SKM-1 treated with dmso at 0.1 percent for 144 hours (cell line): Measurements from ENCODE around the gene PRICKLE1.

Source experiments
- DNase-seq: peaks from one replicate; lab custom pipeline; 2025; ENCODE audit not compliant: unreplicated experiment; lab: John Stamatoyannopoulos, UW

PRICKLE1 gene

DNA sequence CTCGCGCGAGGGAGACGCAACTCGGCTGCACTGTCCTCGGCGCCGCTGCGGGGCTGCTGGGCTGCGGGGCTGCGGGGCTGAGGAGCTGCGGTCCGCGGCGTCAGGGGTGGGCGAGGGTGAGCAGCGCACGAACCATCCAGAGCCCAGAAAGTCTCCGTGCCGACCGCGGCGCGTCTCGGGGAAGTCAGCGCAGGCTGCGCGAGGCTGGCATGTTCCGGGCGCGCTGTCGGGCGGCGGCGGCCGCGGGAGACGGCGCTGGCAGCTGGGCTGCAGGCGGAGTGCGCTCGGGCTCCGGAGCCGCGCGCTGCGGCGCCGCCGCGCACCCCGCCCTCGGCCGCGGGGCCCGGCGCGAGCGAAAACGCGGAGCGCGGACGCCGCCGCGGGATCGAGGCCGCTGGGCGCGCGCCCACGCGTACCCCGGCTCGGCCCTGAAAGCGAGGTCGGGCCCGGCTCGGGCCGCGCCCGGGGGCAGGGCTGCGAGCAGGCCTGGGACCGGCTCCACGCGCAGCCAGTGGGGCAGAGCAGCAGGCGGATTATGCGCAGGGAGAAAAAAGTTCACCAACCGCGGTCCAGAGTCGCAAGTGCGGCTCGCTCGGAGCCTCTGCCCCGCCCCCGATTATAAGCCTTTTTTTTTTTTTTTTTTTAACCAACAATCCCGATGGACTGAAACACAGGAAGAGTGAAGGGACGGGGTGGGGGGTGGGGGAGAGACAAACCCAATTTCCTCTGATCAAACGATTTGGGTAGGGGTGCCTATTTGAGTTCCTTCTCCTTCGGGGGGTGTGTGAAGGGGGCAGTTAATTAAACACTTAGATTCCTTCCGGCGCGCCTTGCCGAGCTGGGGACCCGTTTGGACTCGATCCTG is at the start of gene PRICKLE1:
Gene PRICKLE1 (minus strand): TSS at position 282 of the 865 bp plus-strand sequence. CDS start 117,230 bp downstream, outside the sequence.
- DNase-seq, result no peak

DNA sequence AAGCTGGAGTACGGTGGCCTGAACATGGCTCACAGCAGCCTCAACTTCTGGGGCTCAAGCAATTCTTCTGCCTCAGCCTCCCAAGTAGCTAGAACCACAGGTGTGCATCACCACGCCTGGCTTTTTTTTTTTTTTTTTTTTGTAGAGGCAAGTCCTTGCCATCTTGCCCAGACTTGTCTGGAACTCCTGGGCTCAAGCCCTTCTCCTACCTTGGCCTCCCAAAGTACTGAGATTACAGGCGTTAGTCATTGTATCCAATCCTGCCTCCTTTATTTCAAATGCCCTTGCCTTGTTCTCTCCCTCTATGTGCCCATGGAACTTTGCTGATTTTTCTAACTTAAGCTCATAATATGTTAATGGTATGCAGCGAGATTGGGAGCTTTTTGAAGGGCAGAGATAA is 49.2 kb upstream of the PRICKLE1 start:
- no peak for DNase-seq

DNA sequence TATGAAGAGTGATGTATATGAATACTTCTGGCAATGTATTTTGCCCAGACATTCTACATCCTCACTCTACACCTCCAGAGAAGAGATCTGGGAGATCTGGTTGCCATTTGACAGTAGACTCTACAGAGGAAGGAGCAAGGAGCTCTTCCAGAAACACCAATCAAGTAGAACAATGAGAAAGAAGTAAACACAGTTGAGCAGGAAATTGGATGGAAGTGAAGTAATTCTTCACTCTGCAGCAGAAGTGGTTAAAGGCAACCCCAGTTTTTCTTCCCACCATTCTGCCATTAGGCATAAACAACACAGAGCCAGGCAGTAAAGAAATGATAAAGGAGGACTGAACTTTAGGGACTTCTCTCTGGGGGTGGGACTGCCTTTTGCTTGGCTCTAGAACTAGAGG is 48.5 kb upstream of the PRICKLE1 start:
- no peak for DNase-seq

DNA sequence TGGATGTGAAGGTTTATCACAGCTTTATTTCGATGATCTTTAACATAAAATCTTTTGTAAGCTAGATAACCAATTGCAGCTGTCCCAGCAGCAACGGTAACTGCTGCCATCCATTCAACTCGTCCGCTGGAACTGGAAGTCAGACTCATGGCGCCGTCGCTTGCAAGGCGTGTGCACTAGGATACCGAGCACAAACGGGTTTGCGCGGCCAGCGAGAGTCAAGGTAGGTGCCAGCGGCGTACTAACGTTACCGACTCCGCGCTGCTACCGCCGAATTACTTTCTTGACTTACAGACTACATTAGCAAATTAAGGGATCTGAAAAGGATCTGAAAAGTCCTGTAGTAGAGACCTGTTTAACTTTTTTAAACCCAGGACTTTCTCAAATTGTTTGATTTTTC is 47.4 kb upstream of the PRICKLE1 start:
- no peak for DNase-seq

DNA sequence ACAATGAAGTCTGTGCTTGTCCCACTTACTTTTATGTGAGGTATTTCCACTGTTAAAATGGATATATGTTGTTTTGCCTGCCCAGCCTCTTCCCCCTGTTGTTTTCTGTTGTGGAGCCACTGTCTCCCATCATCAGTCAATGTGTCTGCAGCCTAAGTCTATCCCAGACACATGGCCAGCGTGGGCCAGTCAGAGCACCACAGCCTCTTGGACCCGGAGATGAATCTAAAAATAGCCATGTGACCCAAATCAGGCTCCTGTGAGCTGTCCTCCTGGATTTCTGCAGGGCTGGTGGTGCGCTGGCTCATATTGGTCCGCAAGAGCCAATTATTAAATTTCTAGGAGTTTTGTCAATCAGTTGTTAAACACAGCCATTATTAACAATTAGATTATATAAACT is 44.0 kb upstream of the PRICKLE1 start:
- no peak for DNase-seq

DNA sequence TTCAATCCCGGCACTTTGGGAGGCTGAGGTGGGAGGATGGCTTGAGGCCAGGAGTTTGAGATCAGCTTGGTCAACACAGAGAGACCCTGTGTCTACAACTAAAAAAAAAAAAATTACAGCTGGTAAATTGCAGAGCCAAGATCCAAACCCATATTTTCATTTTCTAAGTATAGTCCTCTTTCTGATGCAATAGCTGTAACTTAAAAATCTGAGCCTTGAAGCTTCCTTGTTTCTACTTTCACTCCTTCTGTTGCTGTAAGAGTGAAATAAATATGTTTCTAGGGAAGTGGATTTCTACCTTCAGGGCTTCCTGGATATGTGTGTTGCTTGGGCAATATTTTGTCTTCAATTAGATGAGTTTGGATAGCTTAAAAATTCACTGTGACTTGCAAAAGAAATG is 42.0 kb upstream of the PRICKLE1 start:
- DNase-seq, result peak; percentile 74

DNA sequence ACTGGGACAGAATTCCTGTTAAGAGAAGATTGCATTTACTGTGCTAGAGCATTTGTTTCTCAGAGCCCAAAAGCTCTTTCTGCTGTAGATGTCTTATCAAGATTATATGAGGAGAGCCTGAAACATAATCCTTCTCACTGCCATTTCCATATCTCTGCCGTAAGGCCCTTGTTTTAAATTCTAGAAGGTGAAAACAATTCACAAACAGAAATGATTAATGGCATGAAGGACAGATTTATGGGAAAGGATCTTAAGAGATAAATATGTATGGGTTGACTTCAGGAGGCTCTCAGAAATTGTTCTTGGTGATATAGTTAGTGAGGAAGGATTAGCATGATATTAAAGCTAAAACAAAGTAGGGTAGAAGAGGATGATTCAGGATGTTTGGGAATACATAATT is 40.8 kb upstream of the PRICKLE1 start:
- no peak for DNase-seq

DNA sequence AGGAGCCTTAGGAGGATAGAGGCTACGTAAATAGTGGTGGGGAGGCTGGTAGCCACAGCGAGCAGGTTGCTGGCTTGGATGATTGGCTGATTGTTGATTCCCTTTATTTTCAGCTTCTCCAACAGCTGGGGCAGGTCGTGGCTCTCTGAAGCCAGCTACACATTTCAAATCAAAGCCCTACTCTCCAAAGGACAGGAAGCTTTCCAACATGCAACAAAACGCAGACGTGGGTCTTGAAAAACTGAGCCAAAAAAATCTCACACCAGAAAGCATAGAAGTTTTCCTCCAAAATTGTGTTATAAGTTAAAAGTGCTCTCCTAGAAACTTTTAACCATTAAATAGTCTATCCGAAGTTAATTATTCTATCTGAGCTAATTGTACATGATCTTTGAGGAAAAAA is 37.6 kb upstream of the PRICKLE1 start:
- no peak for DNase-seq

DNA sequence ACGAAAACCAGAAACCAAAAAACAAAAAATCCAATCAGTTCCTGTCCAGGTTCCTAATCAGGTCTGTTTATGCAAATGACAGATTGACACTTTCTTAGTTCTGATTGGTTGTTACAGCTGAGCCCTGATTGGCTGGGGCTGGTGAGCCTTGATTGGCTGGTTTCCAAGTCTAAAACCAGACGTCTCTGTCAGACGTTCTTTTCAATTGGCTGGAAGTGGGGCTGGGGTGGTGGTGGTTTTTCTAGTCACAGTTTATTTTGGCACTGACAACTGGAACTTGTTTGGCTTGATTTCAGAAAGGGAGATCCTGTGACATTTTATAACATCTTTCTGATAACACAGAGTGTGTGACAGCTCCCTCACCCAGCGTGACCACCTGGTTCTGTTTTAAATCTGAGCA is 36.1 kb upstream of the PRICKLE1 start:
- no peak for DNase-seq

DNA sequence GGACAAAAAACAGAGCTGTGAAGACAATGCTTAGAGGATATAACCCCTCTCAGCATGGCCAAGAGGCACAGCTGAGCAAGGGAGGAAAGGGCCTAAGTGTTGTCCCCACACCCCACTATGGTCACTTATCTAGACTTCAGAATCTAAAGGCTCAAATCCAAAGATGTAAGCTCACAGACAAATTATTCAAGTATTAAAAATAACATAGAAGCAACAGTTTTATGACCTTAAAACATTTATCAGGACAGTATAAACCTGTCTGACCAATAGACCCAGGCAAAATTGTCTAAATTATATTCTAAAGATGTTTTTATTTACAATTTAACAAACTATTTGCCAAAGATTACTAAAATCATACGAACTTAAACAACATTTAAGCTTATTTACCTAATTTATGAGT is 28.1 kb upstream of the PRICKLE1 start:
- no peak for DNase-seq

DNA sequence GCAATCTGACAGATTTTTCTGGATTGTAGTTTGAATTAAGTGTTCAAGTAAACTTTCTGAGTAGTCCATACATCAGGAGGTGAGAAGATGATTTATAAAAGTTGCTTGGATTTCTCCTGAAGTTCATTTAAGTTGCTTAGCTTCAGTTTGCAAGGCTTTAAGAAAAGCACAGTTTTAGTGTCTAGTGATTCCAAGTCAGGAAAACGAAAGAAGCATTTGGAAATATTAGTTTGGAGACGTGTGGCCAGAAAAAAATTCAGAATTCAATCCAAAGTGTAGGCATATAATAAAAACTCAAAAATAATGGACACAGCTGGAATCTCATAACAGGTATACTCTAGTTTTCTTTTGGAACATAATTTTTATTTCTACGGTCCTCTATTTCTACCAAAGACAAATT is 25.5 kb upstream of the PRICKLE1 start:
- DNase-seq, result no peak

DNA sequence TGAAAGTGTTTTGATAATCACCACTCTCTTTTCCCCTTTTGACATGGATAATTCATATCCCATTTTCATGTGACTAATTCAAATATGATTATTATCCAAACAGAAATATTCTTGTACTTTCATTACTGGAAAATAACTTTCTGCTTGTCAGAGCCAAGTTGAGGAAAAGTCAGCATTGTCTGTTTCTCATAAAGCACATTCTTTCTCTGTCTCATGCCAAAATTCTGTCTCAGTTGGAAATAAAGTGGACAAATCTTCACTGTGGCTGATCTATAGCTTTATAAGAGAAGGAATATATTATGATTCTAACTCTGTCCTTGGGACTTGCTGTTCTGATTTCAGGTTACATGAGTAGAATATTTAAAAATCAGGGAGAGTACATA is 22.7 kb upstream of the PRICKLE1 start:
- DNase-seq, result no peak

DNA sequence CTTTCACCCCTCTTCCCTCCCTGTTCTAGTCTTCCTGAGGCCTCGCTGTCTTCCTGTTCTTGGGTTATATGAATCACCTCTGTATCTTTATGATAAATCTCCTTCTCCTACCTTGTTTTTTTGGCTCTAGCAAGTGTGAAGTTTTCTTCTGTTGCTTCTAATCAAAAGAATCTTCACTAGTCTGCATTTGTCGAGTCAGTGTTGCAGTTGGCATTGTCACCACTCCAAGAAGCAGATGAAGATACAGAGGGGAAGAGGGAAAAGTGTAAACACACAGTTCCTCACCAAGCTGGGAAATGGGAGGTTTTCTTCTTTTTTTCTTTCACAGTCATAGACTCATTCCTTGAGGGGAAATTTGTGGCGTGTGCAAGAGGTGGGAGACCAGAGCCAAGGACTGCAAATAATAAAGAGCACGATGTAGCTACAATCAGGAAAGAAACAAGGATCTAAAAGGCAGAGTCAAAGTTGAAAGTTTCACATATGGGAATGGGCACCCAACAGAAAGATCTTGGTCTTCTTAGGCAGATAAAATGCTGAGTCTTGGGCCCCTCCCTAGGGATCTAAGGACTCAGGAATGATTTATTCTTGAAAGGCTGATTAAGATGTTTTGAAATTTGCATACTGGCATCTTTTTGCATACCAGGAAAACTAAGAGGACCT is 22.2 kb upstream of the PRICKLE1 start:
- DNase-seq, result no peak

DNA sequence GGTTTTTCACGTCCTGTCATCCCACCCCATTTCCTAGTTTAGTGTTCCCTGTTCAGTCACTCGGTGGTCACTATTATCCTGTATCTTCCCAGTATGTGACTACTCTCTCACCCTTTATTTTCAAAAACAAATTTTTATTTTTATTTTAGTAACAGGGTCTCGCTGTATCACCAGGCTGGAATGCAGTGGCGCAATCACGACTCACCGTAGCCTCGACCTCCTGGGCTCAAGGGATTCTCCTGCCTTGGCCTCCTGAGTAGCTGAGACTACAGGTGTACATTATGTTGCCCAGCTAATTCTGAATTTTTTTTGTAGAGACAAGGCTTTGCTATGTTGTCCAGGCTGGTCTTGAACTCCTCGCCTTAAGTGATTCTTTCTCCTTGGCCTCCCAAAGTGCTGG is 20.1 kb upstream of the PRICKLE1 start:
- DNase-seq, result no peak

DNA sequence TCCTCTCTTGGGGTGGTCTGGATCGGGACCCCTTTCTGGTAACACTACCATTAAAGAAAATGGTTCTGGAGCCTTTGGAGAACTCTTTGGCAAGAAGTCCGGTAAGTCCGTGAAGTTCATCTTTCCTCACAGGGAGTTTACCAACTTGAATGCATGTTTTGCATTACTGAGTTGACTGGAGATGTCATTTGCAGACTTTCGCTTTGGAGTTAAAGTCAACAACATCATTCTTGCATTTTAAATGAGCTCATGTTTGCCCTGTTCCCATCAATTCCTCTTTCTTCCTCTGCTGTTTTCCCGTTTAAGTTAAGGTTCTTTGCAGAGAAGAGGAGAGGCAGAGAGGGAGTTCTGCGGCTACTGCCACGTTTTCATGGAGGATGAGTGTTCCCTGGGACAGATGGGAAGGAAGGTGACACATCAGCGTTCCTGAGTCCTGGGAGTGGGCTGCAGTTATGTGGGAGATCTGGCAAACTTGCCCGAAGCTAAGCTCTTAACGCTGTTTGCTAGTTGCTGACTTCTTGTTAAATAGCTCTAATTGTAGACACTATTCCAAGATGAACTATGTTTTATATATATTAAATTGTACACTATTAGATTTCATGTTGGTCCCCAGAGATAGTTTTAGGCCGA is 18.8 kb upstream of the PRICKLE1 start:
- DNase-seq, result no peak

DNA sequence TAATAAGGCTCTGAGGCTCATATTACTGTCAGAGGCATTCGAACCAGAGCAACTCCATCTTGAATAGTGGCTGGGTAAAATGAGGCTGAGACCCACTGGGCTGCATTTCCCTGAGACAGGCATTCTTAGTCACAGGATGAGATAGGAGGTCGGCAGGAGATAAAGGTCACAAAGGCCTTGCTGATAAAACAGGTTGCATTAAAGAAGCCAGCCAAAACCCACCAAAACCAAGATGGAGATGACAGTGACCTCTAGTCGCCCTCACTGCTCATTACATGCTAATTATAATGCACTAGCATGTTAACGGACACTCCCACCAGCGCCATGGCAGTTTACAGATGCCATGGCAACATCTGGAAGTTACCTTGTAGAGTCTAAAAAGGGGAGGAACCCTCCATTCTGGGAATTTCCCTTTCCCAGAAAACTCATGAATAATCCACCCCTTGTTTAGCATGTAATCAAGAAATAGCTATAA is 18.1 kb upstream of the PRICKLE1 start:
- no peak for DNase-seq

DNA sequence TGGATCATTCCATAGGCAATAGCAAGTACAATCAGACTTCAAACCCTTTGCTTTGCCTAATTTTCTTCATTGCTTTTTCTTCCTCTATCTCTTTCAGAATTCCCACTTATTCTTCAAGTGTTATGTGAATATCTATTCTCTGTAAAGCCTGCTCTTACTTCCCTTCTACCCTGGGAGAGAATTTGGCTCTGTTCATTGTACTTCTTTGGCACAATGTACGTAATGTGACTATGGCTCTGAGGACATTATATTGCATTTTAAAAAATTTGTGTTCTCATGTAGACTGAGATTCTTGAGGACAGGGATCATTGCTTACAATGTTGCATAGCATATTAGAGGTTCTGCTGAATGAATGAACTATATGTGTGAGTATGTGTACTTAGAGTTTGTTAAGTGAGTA is 16.9 kb upstream of the PRICKLE1 start:
- DNase-seq, result no peak

DNA sequence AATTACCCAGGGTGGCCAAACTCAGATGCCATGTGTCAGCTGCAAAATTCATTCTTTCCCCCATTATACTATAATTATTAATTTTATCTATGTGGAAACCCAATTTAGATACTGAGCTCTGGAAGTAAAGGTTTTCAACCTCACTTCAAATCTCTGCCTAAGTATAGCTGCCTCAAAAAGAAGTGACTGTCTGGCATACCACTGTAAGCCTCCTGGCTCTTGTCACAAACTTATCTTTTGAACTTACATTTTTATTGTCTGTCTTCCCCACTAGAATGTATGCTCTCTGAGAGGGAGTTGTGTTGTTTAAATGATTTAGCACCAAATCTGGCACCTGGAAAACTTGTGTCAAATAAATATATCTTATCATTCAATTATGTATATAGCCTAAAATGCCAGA is 16.1 kb upstream of the PRICKLE1 start:
- no peak for DNase-seq

DNA sequence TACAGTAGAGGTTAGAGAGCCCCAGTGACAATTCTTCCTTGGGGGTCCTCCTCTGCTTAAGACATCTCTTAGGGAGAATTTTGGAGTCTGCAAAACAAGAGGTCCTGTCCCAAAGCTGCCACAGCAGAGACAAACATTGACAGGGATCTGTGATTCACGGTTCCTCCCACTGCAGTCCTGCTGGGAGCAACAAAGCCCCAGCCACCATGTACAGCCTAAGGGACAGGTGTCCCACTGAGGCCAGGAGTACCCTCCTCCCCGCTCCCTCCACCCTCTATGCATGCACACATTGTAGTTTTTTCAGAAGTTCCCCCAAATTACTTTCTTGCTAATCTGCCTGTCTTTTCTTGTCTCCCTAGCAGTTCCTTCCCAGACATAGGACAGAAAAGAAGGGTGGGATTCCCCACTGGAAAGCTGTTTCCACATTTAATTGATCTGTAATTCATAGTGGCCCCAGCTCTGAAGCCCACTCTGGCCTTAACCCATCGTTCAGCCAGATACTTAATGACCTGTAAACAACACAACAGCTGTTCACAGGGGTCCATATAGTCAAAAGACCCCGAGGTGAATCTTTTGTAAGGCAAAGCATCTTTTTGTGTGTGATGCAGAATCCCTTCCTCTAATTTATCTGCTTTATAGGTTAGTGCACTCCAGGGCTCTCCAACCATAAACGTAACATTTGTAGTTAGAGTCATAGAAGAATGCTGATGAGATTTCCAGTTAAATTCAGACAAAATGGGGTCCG is 13.9 kb upstream of the PRICKLE1 start:
- no peak for DNase-seq

DNA sequence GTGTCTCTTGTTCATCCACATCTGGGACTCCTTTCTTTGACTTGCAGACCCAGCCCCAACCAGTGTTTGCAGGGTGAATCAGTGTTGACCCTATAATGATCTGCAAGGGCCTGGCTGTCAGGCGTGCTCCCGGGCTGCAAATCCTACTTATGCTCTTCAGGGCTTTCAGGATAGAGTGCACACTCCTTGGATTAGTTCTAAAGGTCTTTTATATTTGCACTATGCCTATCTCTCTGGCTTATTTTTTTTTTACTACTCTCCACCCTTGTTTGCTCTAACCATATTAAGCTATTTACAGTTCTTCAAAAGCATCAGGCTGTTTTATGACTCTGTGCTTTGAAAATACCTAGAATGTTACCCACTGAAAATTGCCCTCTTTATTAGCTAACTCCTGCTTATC is 4.3 kb upstream of the PRICKLE1 start:
- no peak for DNase-seq

DNA sequence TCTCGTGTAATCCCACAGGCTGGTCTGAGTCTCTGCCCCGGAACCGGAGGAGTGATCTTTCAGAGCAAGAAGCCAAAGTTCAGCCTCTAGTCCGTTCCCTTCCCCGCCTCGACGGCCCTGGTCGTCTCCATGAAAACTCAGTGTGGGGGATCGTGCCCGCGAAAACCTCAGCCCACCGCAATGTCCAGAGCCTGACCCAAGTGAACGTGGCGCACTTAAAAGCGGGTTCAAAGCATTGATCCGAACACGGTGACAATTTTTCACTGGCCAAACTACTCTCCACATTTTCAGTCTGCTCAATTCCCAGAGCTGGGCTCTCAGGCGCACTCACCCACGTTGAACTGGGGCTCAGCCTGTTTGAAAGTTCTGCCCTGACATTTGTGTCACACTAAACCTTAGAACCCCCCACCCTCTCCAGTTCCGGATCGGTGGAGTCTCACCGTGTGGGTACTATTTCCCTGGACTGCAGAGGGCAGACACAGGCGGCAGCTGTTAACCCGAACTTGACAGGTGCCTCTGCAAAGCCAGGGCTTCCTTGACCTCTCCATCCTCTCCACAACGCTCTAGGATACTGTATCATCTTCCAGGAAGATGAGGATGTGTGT is 886 bp upstream of the PRICKLE1 start:
- no peak for DNase-seq
